GM23338 (cell line): ENCODE data around the gene DLL1. TPM values are rescaled to one million over a fixed set of nuclear protein-coding genes. Genes with fewer than 3 reads are reported as not detected.

ENCODE experiments used
- ATAC-seq: fragments of 200-7000 bp; cut with Tn5 transposase; 3 replicates; pipeline ENCODE4 v1.9.1; 2020
- DNase-seq: peaks from one replicate; pipeline ENCODE4 v3.0.0-alpha.2; 2015; ENCODE audit warnings: low spot score
- H2AFZ ChIP-seq: fragments of 200-600 bp; sonication (generic); 2 replicates; pipeline ENCODE4 v1.8.0; 2016; ENCODE audit warnings: antibody characterized with exemption, mild to moderate bottlenecking, moderate library complexity
- H3F3A ChIP-seq: fragments of 200-600 bp; sonication (generic); replicated peaks from 2 replicates; pipeline ENCODE4 v1.8.0; 2017; ENCODE audit warnings: antibody characterized with exemption, mixed run types, low read depth
- H3K27ac ChIP-seq: fragments of 200-600 bp; sonication (generic); 2 replicates; pipeline ENCODE4 v1.6.1; 2016; ENCODE audit warnings: low read depth
- H3K27me3 ChIP-seq: fragments of 200-600 bp; sonication (generic); 2 replicates; pipeline ENCODE4 v1.8.0; 2016; ENCODE audit warnings: mild to moderate bottlenecking, mixed run types, moderate library complexity; ENCODE audit not compliant: insufficient read depth
- H3K36me3 ChIP-seq: fragments of 200-600 bp; sonication (generic); 2 replicates; pipeline ENCODE4 v1.8.0; 2016; ENCODE audit warnings: mild to moderate bottlenecking; ENCODE audit not compliant: insufficient read depth
- H3K4me1 ChIP-seq: fragments of 200-600 bp; sonication (generic); 2 replicates; pipeline ENCODE4 v1.8.0; 2016; ENCODE audit warnings: mild to moderate bottlenecking, moderate library complexity; ENCODE audit not compliant: insufficient read depth
- H3K4me2 ChIP-seq: fragments of 200-600 bp; sonication (generic); 2 replicates; pipeline ENCODE4 v1.7.1; 2017; ENCODE audit warnings: mixed run types
- H3K4me3 ChIP-seq: fragments of 200-600 bp; sonication (generic); 2 replicates; pipeline ENCODE4 v1.6.1; 2016; ENCODE audit warnings: mixed run types
- H3K79me2 ChIP-seq: fragments of 200-600 bp; sonication (generic); replicated peaks from 2 replicates; pipeline ENCODE4 v1.8.0; 2017; ENCODE audit warnings: mild to moderate bottlenecking; ENCODE audit not compliant: insufficient read depth
- H3K9me2 ChIP-seq: fragments of 200-600 bp; sonication (generic); 2 replicates; pipeline ENCODE4 v1.8.0; 2017; ENCODE audit not compliant: insufficient read depth
- H4K20me1 ChIP-seq: fragments of 200-600 bp; sonication (generic); replicated peaks from 2 replicates; pipeline ENCODE4 v1.8.0; 2017; ENCODE audit warnings: mild to moderate bottlenecking; ENCODE audit not compliant: insufficient read depth
- H3K27ac Mint-ChIP-seq: 2 replicates; pipeline ENCODE4 v1.8.0; 2020; ENCODE audit warnings: inconsistent platforms, mild to moderate bottlenecking, moderate library complexity, mixed read lengths
- H3K27me3 Mint-ChIP-seq: 3 replicates; pipeline ENCODE4 v1.8.0; 2022; ENCODE audit warnings: low read depth, mild to moderate bottlenecking, moderate library complexity, mixed read lengths, inconsistent platforms; ENCODE audit not compliant: insufficient read depth, poor library complexity
- H3K36me3 Mint-ChIP-seq: 3 replicates; pipeline ENCODE4 v1.8.0; 2021; ENCODE audit warnings: low read depth, mild to moderate bottlenecking, inconsistent platforms, moderate library complexity, mixed read lengths
- H3K4me1 Mint-ChIP-seq: 3 replicates; pipeline ENCODE4 v1.8.0; 2020; ENCODE audit warnings: mild to moderate bottlenecking, inconsistent platforms, mixed read lengths
- H3K4me3 Mint-ChIP-seq: 3 replicates; pipeline ENCODE4 v1.8.0; 2021; ENCODE audit warnings: moderate library complexity, mild to moderate bottlenecking, inconsistent platforms, mixed read lengths
- H3K9me3 Mint-ChIP-seq: 3 replicates; pipeline ENCODE4 v1.8.0; 2020; ENCODE audit warnings: moderate library complexity, mild to moderate bottlenecking, inconsistent platforms, mixed read lengths
- EZH2 ChIP-seq: fragments of 200-600 bp; sonication (generic); IDR thresholded peaks from one replicate; pipeline ENCODE4 v1.8.0; 2017; ENCODE audit warnings: antibody characterized with exemption, mild to moderate bottlenecking, low read depth; ENCODE audit not compliant: unreplicated experiment
- EZH2phosphoT487 ChIP-seq: fragments of 200-600 bp; sonication (generic); IDR thresholded peaks from one replicate; pipeline ENCODE4 v1.8.1; 2018; ENCODE audit warnings: antibody characterized with exemption; ENCODE audit not compliant: unreplicated experiment
- JUNB ChIP-seq: IDR thresholded peaks from one replicate; pipeline ENCODE4 v1.6.1; 2016; ENCODE audit warnings: antibody characterized with exemption; ENCODE audit not compliant: unreplicated experiment
- NANOG ChIP-seq: IDR thresholded peaks from 2 replicates; pipeline ENCODE4 v1.6.1; 2016; ENCODE audit warnings: antibody characterized with exemption, borderline replicate concordance
- POLR2AphosphoS5 ChIP-seq: IDR thresholded peaks from 2 replicates; pipeline ENCODE4 v1.6.1; 2016; ENCODE audit warnings: antibody characterized with exemption, low read depth
- REST ChIP-seq: IDR thresholded peaks from one replicate; pipeline ENCODE4 v1.6.1; 2018; ENCODE audit warnings: antibody characterized with exemption; ENCODE audit not compliant: unreplicated experiment
- STAT1 ChIP-seq: IDR thresholded peaks from one replicate; pipeline ENCODE4 v1.6.1; 2016; ENCODE audit warnings: antibody characterized with exemption; ENCODE audit not compliant: unreplicated experiment
- ZNF331 ChIP-seq: fragments of 250-450 bp; sonication (Bioruptor Pico); IDR thresholded peaks from 2 replicates; pipeline ENCODE4 v1.5.0; 2020; ENCODE audit warnings: low read depth, mild to moderate bottlenecking, moderate library complexity
- ZNF462 ChIP-seq: fragments of 250-450 bp; sonication (Bioruptor Pico); IDR thresholded peaks from 2 replicates; pipeline ENCODE4 v1.5.0; 2020; ENCODE audit warnings: mild to moderate bottlenecking, moderate library complexity
- polyA plus RNA-seq: library from polyadenylated mRNA; unstranded; fragments of >200 nt; fragmentation: Nextera tagmentation; extraction: Ambion mirVana; gene quantifications from 2 replicates; pipeline ENCODE4 v1.2.1, GENCODE V29; 2016
- total RNA-seq: library from RNA; depleted of rRNA; stranded (reverse); fragments of >200 nt; shearing (Covaris generic); gene quantifications from 2 replicates; pipeline ENCODE4 v1.2.3, GENCODE V29; 2014

The DLL1 gene
- total and polyA plus RNA-seq, 2 experiments from 2014 or later: 2.2 to 4.6 TPM

GRCh38 chr6:170243791-170244291 is 47.0 kb downstream of the DLL1 start (continued):
- no peak for TF ChIP-seq ZNF462 (CRISPR knock-in tag)
- no peak for TF ChIP-seq EZH2
- no peak for TF ChIP-seq ZNF331 (CRISPR knock-in tag)
- TF ChIP-seq REST: no peak
- no peak for TF ChIP-seq EZH2phosphoT487

DNA sequence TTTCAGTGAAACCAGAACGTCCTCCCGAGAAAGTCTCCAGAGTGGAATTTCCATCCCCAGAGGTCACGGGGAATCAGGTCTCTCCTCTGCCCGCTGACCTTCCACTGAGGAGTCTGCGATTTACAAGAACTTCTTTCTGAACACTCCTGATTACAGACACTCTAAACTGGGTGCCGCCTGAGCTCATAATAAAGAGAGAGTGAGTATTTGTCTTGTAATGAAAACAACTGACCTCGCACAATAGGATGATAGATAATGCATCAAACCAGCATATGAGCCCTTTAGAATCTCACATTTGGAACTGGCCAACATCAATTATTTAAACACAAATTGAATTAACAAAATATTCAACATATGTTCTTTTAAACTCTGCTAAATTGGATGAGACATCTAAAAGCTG is 47.5 kb downstream of the DLL1 start:
- no peak for ATAC-seq
- Mint-ChIP-seq H3K4me3 (no peak overlapping the region), H3K4me1 (peaks cover 23% of the 10 kb centered on the region), H3K36me3 (no peaks in the 10 kb centered on the region), H3K27ac (no peak overlapping the region), H3K27me3 (peaks cover 4% of the 10 kb centered on the region), H3K9me3 (no peaks in the 10 kb centered on the region; the same call in 2 of the 3 replicates)
- no peaks in the 10 kb centered on the region for H3K27me3 ChIP-seq
- H3F3A ChIP-seq: no peaks in the 10 kb centered on the region
- H3K4me2 ChIP-seq: no peak overlapping the region
- H3K27ac ChIP-seq: no peak overlapping the region
- H2AFZ ChIP-seq: peak overlapping the region; percentile 47; the same call in 1 of the 2 replicates
- H4K20me1 ChIP-seq: no peaks in the 10 kb centered on the region
- no peaks in the 10 kb centered on the region for H3K9me2 ChIP-seq
- H3K4me3 ChIP-seq: no peak overlapping the region
- no peaks in the 10 kb centered on the region for H3K4me1 ChIP-seq
- DNase-seq: no peak
- no peaks in the 10 kb centered on the region for H3K79me2 ChIP-seq
- no peaks in the 10 kb centered on the region for H3K36me3 ChIP-seq
- TF ChIP-seq ZNF331 (CRISPR knock-in tag) (no peak), NANOG (no peak), JUNB (no peak), EZH2phosphoT487 (no peak), STAT1 (no peak), REST (no peak), POLR2AphosphoS5 (no peak)
